ENCODE data around the gene TRAF5.

The TRAF5 gene

GRCh38 chr1:211377539-211378450 lies 51.2 kb downstream of the TRAF5 start:
- H3K27ac ChIP-seq (ENCODE audit: low read length) = no peak overlapping the region
- H3K4me2 ChIP-seq (ENCODE audit: insufficient read depth, low read length) = no peak overlapping the region
- H3K27me3 ChIP-seq (ENCODE audit: insufficient read depth, low read length, poor library complexity) = peaks cover 3% of the 10 kb centered on the region
- no peak for TF ChIP-seq CTCF (IDR thresholded peaks at IDR 0.05; ENCODE audit: borderline replicate concordance, extremely low read depth, low read length, poor library complexity, severe bottlenecking)
- no peak for TF ChIP-seq EZH2 (IDR thresholded peaks at IDR 0.05; ENCODE audit: borderline replicate concordance, low read depth, low read length, severe bottlenecking)
- no peak overlapping the region for H2AFZ ChIP-seq (ENCODE audit: low read depth, low read length)
- no peak overlapping the region for H3K4me3 ChIP-seq (ENCODE audit: low read depth in 1 of 2, low read length in 2 of 2)
- H4K20me1 ChIP-seq (ENCODE audit: insufficient read depth, low read length) = no peaks in the 10 kb centered on the region
- H3K4me1 ChIP-seq (ENCODE audit: insufficient read depth, low read length) = no peaks in the 10 kb centered on the region
- no peak overlapping the region for H3K9ac ChIP-seq (ENCODE audit: low read depth, low read length)
- no peaks in the 10 kb centered on the region for H3K9me3 ChIP-seq (ENCODE audit: insufficient read depth, low read length, severe bottlenecking)
- H3K36me3 ChIP-seq (ENCODE audit: insufficient read depth, low read length) = no peaks in the 10 kb centered on the region
- ATAC-seq (ENCODE audit: insufficient read depth, low read depth) (no peak), DNase-seq (no peak)
- no peaks in the 10 kb centered on the region for H3K79me2 ChIP-seq (ENCODE audit: insufficient read depth, low read length)

GRCh38 chr1:211378844-211379243 lies 52.2 kb downstream of the TRAF5 start:
- H3K4me2 ChIP-seq (ENCODE audit: insufficient read depth, low read length) = no peak overlapping the region
- no peak for ATAC-seq (ENCODE audit: insufficient read depth, low read depth)
- H4K20me1 ChIP-seq (ENCODE audit: insufficient read depth, low read length) = no peaks in the 10 kb centered on the region
- no peak overlapping the region for H3K9ac ChIP-seq (ENCODE audit: low read depth, low read length)
- H3K4me1 ChIP-seq (ENCODE audit: insufficient read depth, low read length) = no peaks in the 10 kb centered on the region
- H3K27ac ChIP-seq (ENCODE audit: low read length) = no peak overlapping the region
- no peaks in the 10 kb centered on the region for H3K36me3 ChIP-seq (ENCODE audit: insufficient read depth, low read length)
- TF ChIP-seq EZH2 (IDR thresholded peaks at IDR 0.05; ENCODE audit: borderline replicate concordance, low read depth, low read length, severe bottlenecking) = no peak
- no peak for TF ChIP-seq CTCF (IDR thresholded peaks at IDR 0.05; ENCODE audit: borderline replicate concordance, extremely low read depth, low read length, poor library complexity, severe bottlenecking)
- no peak overlapping the region for H2AFZ ChIP-seq (ENCODE audit: low read depth, low read length)
- no peak for DNase-seq
- H3K9me3 ChIP-seq (ENCODE audit: insufficient read depth, low read length, severe bottlenecking) = no peaks in the 10 kb centered on the region
- no peaks in the 10 kb centered on the region for H3K79me2 ChIP-seq (ENCODE audit: insufficient read depth, low read length)
- H3K27me3 ChIP-seq (ENCODE audit: insufficient read depth, low read length, poor library complexity) = peaks cover 3% of the 10 kb centered on the region
- no peak overlapping the region for H3K4me3 ChIP-seq (ENCODE audit: low read depth in 1 of 2, low read length in 2 of 2)

- H3K27ac ChIP-seq (ENCODE audit: low read length) = no peak overlapping the region
- H3K79me2 ChIP-seq (ENCODE audit: insufficient read depth, low read length) = no peaks in the 10 kb centered on the region
- no peak for ATAC-seq (ENCODE audit: insufficient read depth, low read depth)
- H3K4me1 ChIP-seq (ENCODE audit: insufficient read depth, low read length) = no peaks in the 10 kb centered on the region
- no peak for DNase-seq
- H2AFZ ChIP-seq (ENCODE audit: low read depth, low read length) = no peak overlapping the region
- no peak overlapping the region for H3K4me2 ChIP-seq (ENCODE audit: insufficient read depth, low read length)
- no peaks in the 10 kb centered on the region for H3K9me3 ChIP-seq (ENCODE audit: insufficient read depth, low read length, severe bottlenecking)
- H4K20me1 ChIP-seq (ENCODE audit: insufficient read depth, low read length) = no peaks in the 10 kb centered on the region
- no peak overlapping the region for H3K4me3 ChIP-seq (ENCODE audit: low read depth in 1 of 2, low read length in 2 of 2)
- no peaks in the 10 kb centered on the region for H3K36me3 ChIP-seq (ENCODE audit: insufficient read depth, low read length)
- H3K9ac ChIP-seq (ENCODE audit: low read depth, low read length) = no peak overlapping the region
- no peak for TF ChIP-seq CTCF (IDR thresholded peaks at IDR 0.05; ENCODE audit: borderline replicate concordance, extremely low read depth, low read length, poor library complexity, severe bottlenecking)
- no peak for TF ChIP-seq EZH2 (IDR thresholded peaks at IDR 0.05; ENCODE audit: borderline replicate concordance, low read depth, low read length, severe bottlenecking)
- peaks cover 3% of the 10 kb centered on the region for H3K27me3 ChIP-seq (ENCODE audit: insufficient read depth, low read length, poor library complexity)
Measured at GRCh38 chr1:211379446-211379845, 52.8 kb downstream of the TRAF5 start.
